ENCODE results near the gene PCSK7. TPM values are rescaled to one million over a fixed set of nuclear protein-coding genes. Genes with fewer than 3 reads are reported as not detected.

PCSK7 gene
- total and polyA plus RNA-seq, 2 of the 4 experiments (the other 2 are of a cell fraction), result 35.8 to 54.3 TPM

GRCh38 chr11:117251506-117251905, 19.6 kb upstream of the PCSK7 start:
- no peak overlapping the region for H2BK120ac ChIP-seq (ENCODE audit: low read depth, low read length)
- no peak overlapping the region for H3K23ac ChIP-seq (ENCODE audit: low read depth, low read length)
- H3K9me3 ChIP-seq (ENCODE audit: control insufficient read depth, insufficient read depth, low read length), result no peaks in the 10 kb centered on the region
- H4K8ac ChIP-seq (ENCODE audit: low read depth in 2 of 2, low read length in 2 of 2), result no peak overlapping the region
- peaks cover 2% of the 10 kb centered on the region; the same call in 1 of the 2 replicates for H3K4me1 ChIP-seq (ENCODE audit: control insufficient read depth, insufficient read depth, low read length)
- intact Hi-C loops (cut with micrococcal nuclease), result no loop called here
- no peak for ATAC-seq (ENCODE audit: low read depth)
- POLR2A ChIA-PET (ENCODE audit: unreplicated experiment), result no interaction called here
- H3K27me3 ChIP-seq (ENCODE audit: control insufficient read depth, insufficient read depth, low read length), result no peaks in the 10 kb centered on the region
- H3K4me3 ChIP-seq (ENCODE audit: insufficient read depth, low read depth, low read length), result no peak overlapping the region
- H3K4ac ChIP-seq (ENCODE audit: low read depth, low read length), result no peak overlapping the region
- H4K5ac ChIP-seq (ENCODE audit: low read depth, low read length), result no peak overlapping the region
- no peak overlapping the region for H2BK20ac ChIP-seq (ENCODE audit: low read depth, low read length)
- H2BK5ac ChIP-seq (ENCODE audit: low read depth, low read length, poor library complexity, severe bottlenecking), result no peak overlapping the region
- H3K18ac ChIP-seq (ENCODE audit: low read depth, low read length), result no peak overlapping the region
- H2AK5ac ChIP-seq (ENCODE audit: low read depth, low read length), result no peak overlapping the region
- no peaks in the 10 kb centered on the region for H4K20me1 ChIP-seq (ENCODE audit: insufficient read depth, low read length)
- H3K14ac ChIP-seq (replicated peaks; ENCODE audit: low read depth, low read length), result no peak overlapping the region
- no TSS peak for BruUV-seq (replicated peaks)
- dilution Hi-C loops (cut with HindIII; ENCODE audit: low sequenced_read_pairs, unreplicated experiment), result no loop called here
- H2AK9ac ChIP-seq (replicated peaks; ENCODE audit: low read depth, low read length, poor library complexity), result no peak overlapping the region
- H3K27ac ChIP-seq (ENCODE audit: insufficient read depth, low read length), result no peak overlapping the region
- no peak for DNase-seq
- WGBS, 2 experiments (ENCODE audit: extremely low coverage in 2 of 2, insufficient read length in 1 of 2), result 100% methylated on average over 2 of the region's 10 CpGs; no CpG with 5 or more reads in 1 of the 2 experiments
- H3K9ac ChIP-seq (ENCODE audit: low read depth, low read length), result no peak overlapping the region
- H2AFZ ChIP-seq (replicated peaks; ENCODE audit: low read length, poor library complexity), result no peak overlapping the region
- in situ Hi-C loops (cut with MboI; ENCODE audit: low sequenced_read_pairs), result no loop called here
- no peaks in the 10 kb centered on the region; a peak in 2 of 4 replicates for H3K79me1 ChIP-seq (ENCODE audit: low read depth in 1 of 2, low read length in 2 of 2)
- H3K56ac ChIP-seq (ENCODE audit: extremely low read depth, insufficient read depth, low read length), result no peak overlapping the region
- H4K91ac ChIP-seq (ENCODE audit: insufficient read depth, low read depth, low read length), result no peak overlapping the region
- H3K4me2 ChIP-seq (ENCODE audit: low read depth, low read length), result no peak overlapping the region
- CTCF ChIA-PET, result no interaction called here
- no peaks in the 10 kb centered on the region for H3K9me1 ChIP-seq (ENCODE audit: insufficient read depth, low read length)
- peaks cover 24% of the 10 kb centered on the region for H3K36me3 ChIP-seq (ENCODE audit: control insufficient read depth, insufficient read depth, low read length)
- TF ChIP-seq MXI1 (IDR thresholded peaks at IDR 0.05; ENCODE audit: borderline replicate concordance, low read depth, low read length), result no peak
- no peak for TF ChIP-seq CHD1 (IDR thresholded peaks at IDR 0.05; ENCODE audit: low read depth, low read length)
- TF ChIP-seq BHLHE40 (IDR thresholded peaks at IDR 0.05; ENCODE audit: low read depth, low read length), result no peak
- TF ChIP-seq ELK1 (IDR thresholded peaks at IDR 0.05; ENCODE audit: borderline replicate concordance, low read depth, low read length), result no peak
- no peak overlapping the region for H2BK15ac ChIP-seq (ENCODE audit: low read depth, low read length)
